ENCODE measurements around the gene PSMA8. TPM values are rescaled to one million over a fixed set of nuclear protein-coding genes. Genes with fewer than 3 reads are reported as not detected.

The PSMA8 gene
- 1 to 10 TPM; 1.4 to 2.0 TPM for total RNA-seq

DNA sequence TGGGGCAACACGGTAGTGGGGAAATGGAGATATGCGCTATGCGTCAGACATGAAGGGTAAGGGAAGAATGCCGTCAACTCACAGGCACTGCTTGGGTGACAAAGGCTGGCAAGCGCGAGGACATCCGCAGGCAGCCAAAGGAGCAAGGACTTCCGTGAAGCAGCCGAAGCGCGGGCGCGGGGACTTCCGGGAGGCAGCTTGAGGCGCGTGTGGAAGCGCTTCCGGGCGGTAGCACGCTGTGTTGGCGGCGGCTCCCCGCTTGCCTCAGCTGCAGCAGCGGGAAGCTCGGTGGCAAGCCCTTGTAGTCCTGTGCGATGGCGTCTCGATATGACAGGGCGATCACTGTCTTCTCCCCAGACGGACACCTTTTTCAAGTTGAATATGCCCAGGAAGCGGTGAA, at the start of gene PSMA8:
PSMA8 (plus strand) TSS at position 218 of the 400 bp plus-strand sequence; CDS start at position 315, 97 bp downstream.
- no peaks in the 10 kb centered on the region for H3K36me3 Mint-ChIP-seq (ENCODE audit: low read depth)
- no peaks in the 10 kb centered on the region for H3K9me3 Mint-ChIP-seq (ENCODE audit: low read depth)
- H3K4me1 Mint-ChIP-seq: no peaks in the 10 kb centered on the region
- ChIA-PET POLR2A (no interaction called here), CTCF (interaction anchor here (0.6 kb wide), 1 partner anchor 158 kb away, joined by 3 read pairs; no protein-coding TSS in a partner anchor)
- intact Hi-C loops (cut with DNase I, micrococcal nuclease): loop anchor here in 1 of 2 experiments (1.0 kb wide), 1 partner anchor 43 kb away; the partner anchor contains the start of gene SS18
- H3K27ac Mint-ChIP-seq: peak within 1 kb of the TSS; percentile 88
- H3K27me3 Mint-ChIP-seq: no peaks in the 10 kb centered on the region
- DNase-seq (peak; percentile 68), ATAC-seq (peak; percentile 92)
- H3K4me3 Mint-ChIP-seq: peak within 1 kb of the TSS; percentile 72

GRCh38 chr18:26085056-26085455, 48.6 kb upstream of the PSMA8 start:
- no peak overlapping the region for H3K27ac Mint-ChIP-seq
- H3K27me3 Mint-ChIP-seq: no peaks in the 10 kb centered on the region
- no peak for DNase-seq
- H3K36me3 Mint-ChIP-seq (ENCODE audit: low read depth): peaks cover 45% of the 10 kb centered on the region
- ChIA-PET CTCF (no interaction called here), POLR2A (no interaction called here)
- ATAC-seq: no peak
- no peaks in the 10 kb centered on the region for H3K9me3 Mint-ChIP-seq (ENCODE audit: low read depth)
- H3K4me3 Mint-ChIP-seq: no peak overlapping the region
- H3K4me1 Mint-ChIP-seq: peaks cover 45% of the 10 kb centered on the region
- intact Hi-C loops (cut with DNase I, micrococcal nuclease): loop anchor here in 1 of 2 experiments (10.0 kb wide), 1 partner anchor 1530 kb away; no protein-coding TSS in a partner anchor

DNA sequence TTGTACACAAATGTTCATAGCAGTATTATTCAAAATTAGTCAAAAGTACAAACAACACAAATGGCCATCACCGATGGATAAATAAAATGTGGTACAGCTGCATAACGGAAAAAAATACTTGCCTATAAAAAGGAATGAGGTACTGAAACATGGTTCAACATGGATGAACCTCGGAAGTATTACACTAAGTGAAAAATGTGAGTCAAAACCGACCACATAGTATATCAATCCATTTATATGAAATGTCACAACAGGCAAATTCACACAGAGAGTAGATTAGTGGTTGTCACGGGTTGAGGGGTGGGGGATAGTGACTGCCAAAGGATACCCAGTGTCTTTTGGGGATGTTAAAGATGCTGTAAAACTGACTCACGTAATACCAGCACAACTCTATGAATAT, 46.7 kb upstream of the PSMA8 start:
- intact Hi-C loops (cut with DNase I, micrococcal nuclease): loop anchor here in 1 of 2 experiments (10.0 kb wide), 1 partner anchor 1528 kb away; no protein-coding TSS in a partner anchor
- ChIA-PET CTCF (interaction anchor here (0.6 kb wide), 1 partner anchor 48 kb away, joined by 3 read pairs; no protein-coding TSS in a partner anchor), POLR2A (no interaction called here)
- H3K27me3 Mint-ChIP-seq: no peaks in the 10 kb centered on the region
- H3K9me3 Mint-ChIP-seq (ENCODE audit: low read depth): no peaks in the 10 kb centered on the region
- no peak overlapping the region for H3K4me3 Mint-ChIP-seq
- no peak for ATAC-seq
- peaks cover 34% of the 10 kb centered on the region for H3K36me3 Mint-ChIP-seq (ENCODE audit: low read depth)
- no peak overlapping the region for H3K27ac Mint-ChIP-seq
- H3K4me1 Mint-ChIP-seq: peaks cover 41% of the 10 kb centered on the region
- DNase-seq: no peak

- H3K27ac Mint-ChIP-seq: no peak overlapping the region
These were observed 45.2 kb upstream of the PSMA8 start for GRCh38 chr18:26088487-26088886.

GRCh38 chr18:26089293-26090129, 44.2 kb upstream of the PSMA8 start:
- H3K36me3 Mint-ChIP-seq (ENCODE audit: low read depth): peaks cover 19% of the 10 kb centered on the region
- peak overlapping the region; percentile 75 for H3K27ac Mint-ChIP-seq
- H3K4me3 Mint-ChIP-seq: peak overlapping the region; percentile 77
- ChIA-PET POLR2A (no interaction called here), CTCF (interaction anchor here (1.6 kb wide), 1 partner anchor 35 kb away, joined by 3 read pairs; no protein-coding TSS in a partner anchor)
- H3K4me1 Mint-ChIP-seq: peaks cover 36% of the 10 kb centered on the region
- no peaks in the 10 kb centered on the region for H3K9me3 Mint-ChIP-seq (ENCODE audit: low read depth)
- peak; percentile 21 for DNase-seq
- intact Hi-C loops (cut with DNase I, micrococcal nuclease): loop anchor here (1.0 to 10.0 kb wide), 8 partner anchors 10 to 1722 kb away; partner anchors contain the start of genes TAF4B (in 2 of the 2), KCTD1 (in 1 of the 2), PSMA8 (in 1 of the 2) and ZNF521 (in 1 of the 2)
- H3K27me3 Mint-ChIP-seq: no peaks in the 10 kb centered on the region
- ATAC-seq: peak; percentile 6

More at GRCh38 chr18:26088487-26088886, 45.2 kb upstream of the PSMA8 start:
- peaks cover 24% of the 10 kb centered on the region for H3K36me3 Mint-ChIP-seq (ENCODE audit: low read depth)
- ATAC-seq (no peak), DNase-seq (no peak)
- intact Hi-C loops (cut with DNase I, micrococcal nuclease): loop anchor here in 1 of 2 experiments (10.0 kb wide), 1 partner anchor 1526 kb away; no protein-coding TSS in a partner anchor
- no peaks in the 10 kb centered on the region for H3K9me3 Mint-ChIP-seq (ENCODE audit: low read depth)
- H3K4me3 Mint-ChIP-seq: peak overlapping the region; percentile 77
- ChIA-PET POLR2A (no interaction called here), CTCF (interaction anchor here (1.2 to 1.6 kb wide), 3 partner anchors 9 to 36 kb away, joined by 3 to 6 read pairs (median 4); no protein-coding TSS in a partner anchor)
- no peaks in the 10 kb centered on the region for H3K27me3 Mint-ChIP-seq
- H3K4me1 Mint-ChIP-seq: peaks cover 41% of the 10 kb centered on the region

DNA sequence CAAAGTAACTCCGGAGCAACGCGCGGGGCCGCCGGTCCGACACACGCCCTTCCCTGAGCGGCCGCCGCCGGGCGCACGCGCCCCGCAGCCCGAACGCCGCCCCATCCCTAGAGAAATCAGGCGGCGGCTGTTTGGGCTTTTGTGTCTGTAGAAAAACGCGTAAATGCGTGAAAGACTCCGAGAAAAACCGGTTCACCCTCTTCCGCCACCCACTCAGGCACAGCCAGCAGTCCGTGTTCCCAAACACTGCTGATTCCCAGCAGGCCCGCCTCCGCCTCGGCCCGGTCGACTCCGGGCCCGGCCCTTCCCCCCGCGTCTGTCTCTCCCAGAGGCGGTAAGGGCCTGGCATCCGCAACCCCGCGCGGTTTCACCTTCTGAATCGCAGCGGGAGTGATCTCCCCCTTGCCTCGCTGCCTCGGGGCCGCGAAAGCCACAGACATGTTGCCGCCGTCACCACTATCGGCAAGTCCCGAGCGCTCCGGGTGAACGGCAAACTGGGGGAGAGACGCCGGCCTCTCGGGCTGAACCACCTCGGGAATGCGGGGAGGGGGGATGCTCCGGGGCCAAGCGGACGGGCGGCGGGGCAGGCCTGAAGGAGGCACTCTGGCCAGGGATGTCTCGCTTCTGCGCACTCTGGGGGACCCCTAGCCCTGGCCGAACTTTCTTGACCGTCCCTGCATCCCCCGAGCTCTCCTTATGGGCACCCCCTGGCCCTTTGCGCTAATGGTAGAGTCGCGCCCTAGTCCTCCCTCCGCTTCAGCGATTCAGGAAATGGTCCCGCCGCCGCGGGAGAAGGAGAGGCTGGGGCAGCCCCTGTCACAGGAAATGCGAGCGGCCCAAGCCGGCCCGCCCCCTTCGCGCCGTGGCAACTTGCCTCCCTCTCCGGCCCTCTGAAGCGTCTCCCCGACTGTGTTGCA, 43.3 kb upstream of the PSMA8 start, which contains the start of gene SS18:
SS18 (minus strand) TSS at position 484 of the 917 bp plus-strand sequence; CDS start at position 440, 44 bp downstream.
- Mint-ChIP-seq H3K36me3 (ENCODE audit: low read depth) (peaks cover 16% of the 10 kb centered on the region), H3K27me3 (no peaks in the 10 kb centered on the region), H3K4me1 (peaks cover 33% of the 10 kb centered on the region), H3K27ac (peak within 1 kb of the TSS; percentile 94), H3K4me3 (peak within 1 kb of the TSS; percentile 77), H3K9me3 (ENCODE audit: low read depth) (no peaks in the 10 kb centered on the region)
- ChIA-PET POLR2A (no interaction called here), CTCF (no interaction called here)
- intact Hi-C loops (cut with DNase I, micrococcal nuclease): loop anchor here (1.0 to 5.0 kb wide), 6 partner anchors 43 to 1723 kb away; partner anchors contain the start of genes TAF4B (in 2 of the 2), KCTD1 (in 1 of the 2), PSMA8 (in 1 of the 2) and ZNF521 (in 1 of the 2)
- ATAC-seq (peak; percentile 85), DNase-seq (peak; percentile 95)

DNA sequence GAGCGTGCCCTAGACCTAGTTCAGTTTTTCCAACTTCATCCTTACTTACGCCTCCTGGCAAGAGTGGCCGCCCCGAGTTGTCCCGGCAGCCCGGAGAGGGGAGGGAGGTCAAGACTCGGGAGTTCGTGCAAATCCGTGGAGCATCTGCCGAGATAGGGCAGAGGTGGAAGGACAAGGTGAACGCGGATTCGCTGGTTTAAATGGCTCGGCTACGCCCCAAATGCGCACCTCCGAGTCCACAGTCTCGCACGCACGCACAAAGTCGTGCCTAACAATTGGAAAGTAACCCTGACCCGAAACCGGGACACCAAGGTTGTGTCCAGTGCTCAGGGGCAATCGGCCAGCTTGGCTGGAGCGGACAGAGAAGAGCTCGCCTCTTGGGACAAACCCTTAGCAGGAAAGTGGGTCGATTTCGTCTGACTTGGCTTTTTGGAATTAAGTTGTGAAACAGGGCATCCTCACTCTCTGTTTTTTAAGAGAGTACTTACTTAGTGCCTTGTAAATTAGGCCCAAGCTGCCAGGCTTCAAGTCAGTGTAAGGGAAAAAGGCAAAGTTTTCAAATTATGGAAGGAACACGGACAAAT, 42.5 kb upstream of the PSMA8 start:
- POLR2A ChIA-PET: no interaction called here
- CTCF ChIA-PET: interaction anchor here (1.7 kb wide), 1 partner anchor 11 kb away, joined by 6 read pairs; no protein-coding TSS in a partner anchor
- H3K27me3 Mint-ChIP-seq: no peaks in the 10 kb centered on the region
- peak; percentile 59 for ATAC-seq
- peak overlapping the region; percentile 77 for H3K4me3 Mint-ChIP-seq
- H3K9me3 Mint-ChIP-seq (ENCODE audit: low read depth): no peaks in the 10 kb centered on the region
- intact Hi-C loops (cut with DNase I, micrococcal nuclease): loop anchor here in 1 of 2 experiments (5.0 kb wide), 2 partner anchors 739 to 1724 kb away; partner anchors contain the start of gene ZNF521
- DNase-seq: no peak
- peaks cover 31% of the 10 kb centered on the region for H3K4me1 Mint-ChIP-seq
- peaks cover 14% of the 10 kb centered on the region for H3K36me3 Mint-ChIP-seq (ENCODE audit: low read depth)
- H3K27ac Mint-ChIP-seq: peak overlapping the region; percentile 94

- POLR2A ChIA-PET: no interaction called here
- Mint-ChIP-seq H3K27ac (no peak overlapping the region), H3K9me3 (ENCODE audit: low read depth) (no peaks in the 10 kb centered on the region), H3K4me3 (no peak overlapping the region), H3K36me3 (ENCODE audit: low read depth) (no peaks in the 10 kb centered on the region), H3K27me3 (no peaks in the 10 kb centered on the region), H3K4me1 (no peaks in the 10 kb centered on the region)
- ATAC-seq (no peak), DNase-seq (no peak)
- intact Hi-C loops (cut with DNase I, micrococcal nuclease): no loop called here
- CTCF ChIA-PET: no interaction called here
These were observed 36.8 kb upstream of the PSMA8 start for GRCh38 chr18:26096852-26097251.

DNA sequence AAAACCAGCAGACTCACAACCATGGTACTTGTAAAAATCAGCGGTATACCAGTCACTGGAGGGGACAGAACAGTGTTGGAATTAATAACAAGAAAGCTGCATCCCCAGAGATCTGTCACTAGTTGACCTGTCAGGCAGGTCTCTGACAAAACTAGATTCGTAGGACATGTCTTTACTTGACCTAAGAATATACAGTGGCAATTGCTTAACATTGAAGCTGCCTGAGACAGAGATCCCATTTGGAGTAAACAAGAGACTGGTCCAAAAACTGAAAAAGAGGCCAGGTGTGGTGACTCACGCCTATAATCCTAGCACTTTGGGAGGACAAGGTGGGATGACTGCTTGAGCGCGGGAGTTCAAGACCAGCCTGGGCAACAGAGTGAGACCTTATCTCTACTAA, 36.1 kb upstream of the PSMA8 start:
- Mint-ChIP-seq H3K4me1 (no peaks in the 10 kb centered on the region), H3K36me3 (ENCODE audit: low read depth) (no peaks in the 10 kb centered on the region), H3K27me3 (no peaks in the 10 kb centered on the region), H3K9me3 (ENCODE audit: low read depth) (no peaks in the 10 kb centered on the region), H3K4me3 (no peak overlapping the region), H3K27ac (no peak overlapping the region)
- DNase-seq: no peak
- intact Hi-C loops (cut with DNase I, micrococcal nuclease): no loop called here
- CTCF ChIA-PET: no interaction called here
- ATAC-seq: no peak
- POLR2A ChIA-PET: no interaction called here

- DNase-seq: peak; percentile 71
- Mint-ChIP-seq H3K9me3 (ENCODE audit: low read depth) (no peaks in the 10 kb centered on the region), H3K4me3 (no peak overlapping the region), H3K4me1 (no peaks in the 10 kb centered on the region), H3K27me3 (no peaks in the 10 kb centered on the region), H3K27ac (no peak overlapping the region), H3K36me3 (ENCODE audit: low read depth) (no peaks in the 10 kb centered on the region)
- ATAC-seq: peak; percentile 72
- intact Hi-C loops (cut with DNase I, micrococcal nuclease): loop anchor here in 1 of 2 experiments (10.0 kb wide), 1 partner anchor 551 kb away; no protein-coding TSS in a partner anchor
- POLR2A ChIA-PET: no interaction called here
- CTCF ChIA-PET: interaction anchor here (0.5 to 1.7 kb wide), 5 partner anchors 12 to 383 kb away, joined by 3 to 6 read pairs (median 4); no protein-coding TSS in a partner anchor
These were observed 30.1 kb upstream of the PSMA8 start for GRCh38 chr18:26103579-26103978.

Data from activated CD4-positive, alpha-beta T cell treated with anti-CD3 and anti-CD28 coated beads for 36 hours (primary cell).